Fibroblast of lung (primary cell): ENCODE measurements around the gene BCL2. TPM values are rescaled to one million over a fixed set of nuclear protein-coding genes. Genes with fewer than 3 reads are reported as not detected.

Source experiments
- DNase-seq, 2 donors: peaks; one replicate each; pipeline versions ENCODE4 v3.0.0 to v3.0.0-alpha.2; 2010; ENCODE audit warnings: low read depth in 2 of 2
- H2AFZ ChIP-seq: 2 replicates; pipeline ENCODE4 v1.5.1; 2012; ENCODE audit warnings: low read length, control low read depth, inconsistent platforms
- H3K27ac ChIP-seq: 2 replicates; pipeline ENCODE4 v1.5.1; 2011; ENCODE audit warnings: low read length, control low read depth; ENCODE audit not compliant: insufficient read depth
- H3K27me3 ChIP-seq: 2 replicates; pipeline ENCODE4 v1.5.1; 2011; ENCODE audit warnings: mild to moderate bottlenecking, low read length; ENCODE audit not compliant: control insufficient read depth, insufficient read depth
- H3K36me3 ChIP-seq: 2 replicates; pipeline ENCODE4 v1.5.1; 2011; ENCODE audit warnings: low read length; ENCODE audit not compliant: control insufficient read depth, insufficient read depth
- H3K4me1 ChIP-seq: 2 replicates; pipeline ENCODE4 v1.5.1; 2011; ENCODE audit warnings: low read length; ENCODE audit not compliant: control insufficient read depth, insufficient read depth; ENCODE audit errors: extremely low read depth
- H3K4me2 ChIP-seq: 2 replicates; pipeline ENCODE4 v1.5.1; 2011; ENCODE audit warnings: low read length, control low read depth; ENCODE audit not compliant: insufficient read depth; ENCODE audit errors: extremely low read depth
- H3K4me3 ChIP-seq, 4 experiments: fragments of 200-600 bp in 1 of 4; sonication (generic) in 1 of 4; replicated peaks in 1 of 4; 2 replicates each; pipeline ENCODE4 v1.5.1; 2011 to 2016; ENCODE audit warnings: low read length in 4 of 4, low read depth in 3 of 4, mild to moderate bottlenecking in 3 of 4, control low read depth in 2 of 4, inconsistent platforms in 1 of 4, mixed read lengths in 1 of 4; ENCODE audit not compliant: insufficient read depth in 1 of 4; ENCODE audit errors: control extremely low read depth in 1 of 4
- H3K79me2 ChIP-seq: 2 replicates; pipeline ENCODE4 v1.5.1; 2012; ENCODE audit warnings: mild to moderate bottlenecking, low read length, inconsistent platforms; ENCODE audit not compliant: control insufficient read depth, insufficient read depth
- H3K9ac ChIP-seq: 2 replicates; pipeline ENCODE4 v1.5.1; 2011; ENCODE audit warnings: mild to moderate bottlenecking, low read length, control low read depth; ENCODE audit not compliant: insufficient read depth
- H3K9me3 ChIP-seq: 2 replicates; pipeline ENCODE4 v1.5.1; 2012; ENCODE audit warnings: low read depth, low read length; ENCODE audit not compliant: control insufficient read depth, insufficient read depth
- H4K20me1 ChIP-seq: 2 replicates; pipeline ENCODE4 v1.5.1; 2011; ENCODE audit warnings: low read length; ENCODE audit not compliant: control insufficient read depth, insufficient read depth; ENCODE audit errors: extremely low read depth
- CTCF ChIP-seq, 2 donors: IDR thresholded peaks in 1 of 2; conservative IDR thresholded peaks in 1 of 2; 1 replicate in 1 of 2; 2 replicates in 1 of 2; pipeline ENCODE4 v1.5.1; 2011 to 2012; ENCODE audit warnings: low read length in 2 of 2, control low read depth in 1 of 2, inconsistent platforms in 1 of 2, low read depth in 1 of 2, mild to moderate bottlenecking in 1 of 2
- EZH2 ChIP-seq: IDR thresholded peaks from 2 replicates; pipeline ENCODE4 v1.5.1; 2012; ENCODE audit warnings: low read length, control low read depth, mild to moderate bottlenecking; ENCODE audit errors: missing control alignments
- polyA plus RNA-seq, 2 donors: library from polyadenylated mRNA; depleted of rRNA in 1 of 2; stranded (reverse) in 1 of 2; unstranded in 1 of 2; fragments of >200 nt; gene quantifications; 2 replicates each; pipeline ENCODE4 v1.2.1, GENCODE V29; 2011 to 2012; ENCODE audit warnings: missing spikeins in 1 of 2
- total RNA-seq: library from RNA; depleted of rRNA; stranded (reverse); fragments of >200 nt; gene quantifications from 2 replicates; pipeline ENCODE4 v1.2.1, GENCODE V29; 2014

Gene BCL2
- total and polyA plus RNA-seq, 2 donors (not counting 1 experiment from before 2014, with no cell fraction given): 1.5 to 3.6 TPM

GRCh38 chr18:63151539-63151938 is 168.0 kb downstream of the BCL2 start:
- no peaks in the 10 kb centered on the region for H3K27me3 ChIP-seq
- no peak overlapping the region for H3K9ac ChIP-seq
- no peaks in the 10 kb centered on the region for H3K79me2 ChIP-seq
- no peak for DNase-seq
- H3K4me2 ChIP-seq: no peak overlapping the region
- H2AFZ ChIP-seq: no peak overlapping the region
- H3K4me1 ChIP-seq: no peaks in the 10 kb centered on the region
- H3K9me3 ChIP-seq: no peaks in the 10 kb centered on the region
- H4K20me1 ChIP-seq: no peaks in the 10 kb centered on the region
- H3K4me3 ChIP-seq: no peak overlapping the region
- TF ChIP-seq CTCF (conservative IDR thresholded peaks at IDR 0.05 in 1 of 2, IDR thresholded peaks at IDR 0.05 in 1 of 2; ENCODE audit: low read depth in 1 of 2, low read length in 2 of 2): no peak
- no peak for TF ChIP-seq EZH2
- no peaks in the 10 kb centered on the region for H3K36me3 ChIP-seq
- no peak overlapping the region for H3K27ac ChIP-seq

- Histone ChIP-seq H4K20me1 (no peaks in the 10 kb centered on the region), H3K4me3 (no peak overlapping the region), H3K27ac (no peak overlapping the region), H3K79me2 (no peaks in the 10 kb centered on the region), H3K27me3 (no peaks in the 10 kb centered on the region), H3K4me1 (no peaks in the 10 kb centered on the region), H3K9me3 (no peaks in the 10 kb centered on the region), H3K36me3 (no peaks in the 10 kb centered on the region), H3K9ac (no peak overlapping the region), H2AFZ (no peak overlapping the region), H3K4me2 (no peak overlapping the region)
- no peak for TF ChIP-seq EZH2
- no peak for TF ChIP-seq CTCF (conservative IDR thresholded peaks at IDR 0.05 in 1 of 2, IDR thresholded peaks at IDR 0.05 in 1 of 2; ENCODE audit: low read depth in 1 of 2, low read length in 2 of 2)
- no peak for DNase-seq
These were observed 168.6 kb downstream of the BCL2 start for GRCh38 chr18:63150942-63151421.

- no peak overlapping the region for H3K27ac ChIP-seq
- H3K36me3 ChIP-seq: no peaks in the 10 kb centered on the region
- no peaks in the 10 kb centered on the region for H3K27me3 ChIP-seq
- no peak overlapping the region for H3K9ac ChIP-seq
- H3K4me2 ChIP-seq: no peak overlapping the region
- H3K79me2 ChIP-seq: no peaks in the 10 kb centered on the region
- no peak overlapping the region for H2AFZ ChIP-seq
- TF ChIP-seq EZH2 (no peak), CTCF (conservative IDR thresholded peaks at IDR 0.05 in 1 of 2, IDR thresholded peaks at IDR 0.05 in 1 of 2; ENCODE audit: low read depth in 1 of 2, low read length in 2 of 2) (no peak)
- H3K9me3 ChIP-seq: no peaks in the 10 kb centered on the region
- no peaks in the 10 kb centered on the region for H3K4me1 ChIP-seq
- DNase-seq: no peak
- no peak overlapping the region for H3K4me3 ChIP-seq
- H4K20me1 ChIP-seq: no peaks in the 10 kb centered on the region
These were observed 169.2 kb downstream of the BCL2 start for GRCh38 chr18:63150326-63150725.
